Right kidney (tissue), 1 donor: ENCODE data around the gene MZT2A.
"Not testable (repeated sequence)": the region's sequence is repeated elsewhere in the genome, so short reads cannot be mapped to it uniquely, and the experiment has no call there.

Source experiments
- DNase-seq: peaks from one replicate; pipeline ENCODE4 v3.0.0-alpha.2; 2016

MZT2A gene

DNA sequence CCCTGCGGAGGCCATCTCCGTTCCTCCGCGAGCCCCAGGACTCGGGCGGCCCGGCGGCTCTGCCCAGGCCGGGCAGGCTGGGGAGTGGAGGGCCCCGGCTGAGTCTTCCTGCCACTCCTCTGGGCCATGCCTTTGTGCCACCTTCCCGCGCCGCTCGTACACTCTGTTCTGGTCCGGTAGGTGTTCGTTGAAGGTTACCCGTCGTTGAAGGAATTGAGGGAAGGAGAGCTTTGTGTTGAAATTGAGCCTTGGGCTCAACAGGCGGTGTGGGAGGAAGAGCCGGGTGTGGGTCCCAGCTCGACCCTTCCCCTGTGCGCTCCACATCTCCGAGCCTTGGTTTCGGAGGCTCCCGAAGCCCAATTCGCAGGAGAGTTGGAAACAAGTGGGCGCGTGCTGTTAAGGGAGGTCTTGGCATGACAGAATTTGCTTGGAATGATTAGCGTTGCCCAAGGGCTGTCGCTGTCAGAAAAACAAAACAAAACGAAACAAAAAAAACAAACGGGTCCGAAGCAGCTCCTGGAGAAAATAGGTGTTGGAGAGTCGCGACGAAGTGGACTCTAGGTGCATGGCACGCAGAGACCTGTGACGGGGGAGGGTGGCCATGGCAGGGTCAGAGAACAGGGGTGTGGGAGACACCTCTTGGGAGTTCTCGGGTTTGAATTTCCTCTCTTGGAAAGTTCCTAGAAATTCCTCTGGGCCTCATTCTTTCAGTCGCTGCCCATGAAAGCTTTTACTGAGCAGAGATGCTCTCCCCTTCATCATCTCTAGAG, 1.2 kb upstream of the MZT2A start:
- peak; percentile 46 for DNase-seq

GRCh38 chr2:131492418-131493198, 411 bp upstream of the MZT2A start:
- DNase-seq: peak; percentile 98

GRCh38 chr2:131491469-131491836, 744 bp downstream of the MZT2A start:
- DNase-seq: not testable (repeated sequence)

DNA sequence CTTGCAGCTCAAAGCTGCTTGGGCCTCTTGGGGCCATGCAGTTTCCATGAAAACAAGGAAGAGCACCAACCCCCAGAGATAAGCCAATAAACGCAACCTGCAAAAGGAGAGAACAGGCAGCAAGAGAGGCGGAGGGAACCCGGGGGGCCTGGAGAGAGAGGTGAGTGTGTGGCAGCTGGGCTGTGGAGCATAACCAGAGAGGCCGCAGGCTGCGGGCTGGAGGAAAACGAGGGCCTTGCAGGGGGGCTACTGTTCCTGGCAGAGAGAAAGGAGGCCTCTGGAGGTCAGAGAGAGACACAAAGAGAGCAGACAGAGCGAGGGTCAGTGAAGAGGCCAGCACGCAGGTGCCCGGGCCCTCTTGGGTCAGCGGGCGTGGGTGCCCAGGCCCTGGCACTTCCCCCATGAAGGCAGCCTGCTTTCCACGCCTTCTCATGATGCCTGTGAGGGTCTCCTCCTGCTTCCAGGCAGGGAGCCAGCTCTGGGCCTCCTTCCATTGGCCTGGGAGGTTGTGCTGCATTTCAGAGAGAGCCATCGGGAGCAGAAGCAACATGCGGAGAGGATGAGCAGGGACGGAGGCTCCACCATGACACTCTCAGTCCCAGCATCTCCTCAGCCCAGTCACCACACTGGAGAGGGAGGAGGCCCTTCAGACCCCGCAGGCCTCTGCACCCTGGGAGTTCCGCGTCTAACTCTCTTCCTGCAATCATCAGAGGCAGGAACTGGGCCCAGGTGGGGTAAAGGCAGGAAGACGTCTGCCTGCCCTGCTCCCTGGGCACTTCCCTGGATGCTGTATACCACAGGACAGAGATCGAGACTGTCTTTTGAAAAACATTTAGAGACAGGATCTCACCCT, 1.4 kb downstream of the MZT2A start:
- DNase-seq: peak; percentile 53

- DNase-seq: no peak
Measured at GRCh38 chr2:131488306-131489205, 3.6 kb downstream of the MZT2A start.

GRCh38 chr2:131486201-131486902, 5.8 kb downstream of the MZT2A start:
- not testable (repeated sequence) for DNase-seq

- DNase-seq: not testable (repeated sequence)
Measured at GRCh38 chr2:131484906-131485460, 7.2 kb downstream of the MZT2A start.

DNA sequence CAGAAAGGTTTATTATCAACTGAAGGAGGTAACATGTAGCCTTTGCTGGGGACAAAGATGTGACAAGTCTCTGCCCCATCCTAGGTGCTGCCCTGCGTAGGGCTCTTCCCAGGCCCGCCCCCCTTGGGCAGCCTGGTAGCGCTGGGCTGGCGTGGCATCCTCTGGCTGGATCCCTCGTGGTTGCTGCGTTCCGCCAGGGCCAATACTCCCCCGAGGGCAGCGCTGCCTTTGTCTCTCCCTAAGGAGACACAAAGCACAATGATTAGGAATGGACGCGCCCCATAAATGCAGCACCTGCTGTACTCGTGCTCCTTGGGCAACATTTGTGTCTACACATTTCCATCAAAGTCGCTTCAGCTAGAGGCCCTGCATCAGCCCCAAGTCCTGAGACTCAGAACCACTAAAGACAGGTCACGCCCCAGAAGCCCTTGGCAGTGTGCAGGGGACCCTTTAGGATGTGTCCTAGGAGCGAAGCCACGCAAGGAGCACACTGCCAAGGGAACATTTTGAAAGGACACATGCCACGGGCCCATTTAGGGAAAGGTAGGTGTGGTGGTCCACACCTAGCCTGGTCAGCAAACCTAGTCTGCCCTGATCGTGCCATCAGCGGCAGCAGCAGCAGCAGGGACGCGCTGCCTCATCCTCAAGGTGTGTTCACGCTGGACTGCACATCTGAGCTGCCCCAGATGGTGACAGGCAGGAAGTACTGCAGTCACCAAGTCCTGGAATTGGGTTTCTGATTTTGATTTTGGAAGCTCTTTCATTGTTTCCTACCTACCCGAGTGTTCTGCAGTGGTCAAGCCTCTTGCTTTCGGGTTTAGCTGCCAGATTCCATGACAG, 8.0 kb downstream of the MZT2A start:
- DNase-seq: not testable (repeated sequence)

DNA sequence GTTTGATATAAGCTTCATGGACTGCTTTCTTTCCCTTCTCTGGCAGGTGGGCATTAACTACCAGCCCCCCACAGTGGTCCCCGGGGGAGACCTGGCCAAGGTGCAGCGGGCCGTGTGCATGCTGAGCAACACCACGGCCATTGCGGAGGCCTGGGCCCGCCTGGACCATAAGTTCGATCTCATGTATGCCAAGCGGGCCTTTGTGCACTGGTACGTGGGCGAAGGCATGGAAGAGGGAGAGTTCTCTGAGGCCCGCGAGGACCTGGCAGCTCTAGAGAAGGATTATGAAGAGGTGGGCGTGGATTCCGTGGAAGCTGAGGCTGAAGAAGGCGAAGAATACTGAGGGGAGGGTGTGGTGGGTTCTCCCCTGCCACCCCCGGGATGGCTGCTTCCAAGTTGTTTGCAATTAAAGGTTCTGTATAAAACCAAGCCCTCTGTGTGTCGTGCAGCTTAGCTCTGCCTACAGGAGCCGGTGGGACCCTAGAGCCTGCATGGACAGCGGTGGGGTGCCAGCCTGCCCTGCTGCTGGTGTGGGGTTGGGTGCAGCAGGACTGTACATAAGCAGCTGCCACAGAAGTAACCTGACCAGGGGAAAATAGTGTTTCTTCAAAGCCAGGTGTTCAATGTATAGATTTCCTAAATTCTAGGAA, 9.6 kb downstream of the MZT2A start:
- DNase-seq: not testable (repeated sequence)

GRCh38 chr2:131480351-131480750, 11.8 kb downstream of the MZT2A start:
- not testable (repeated sequence) for DNase-seq

- not testable (repeated sequence) for DNase-seq
Measured at GRCh38 chr2:131478850-131479461, 13.2 kb downstream of the MZT2A start.

- DNase-seq: not testable (repeated sequence)
Measured at GRCh38 chr2:131478074-131478849, 13.9 kb downstream of the MZT2A start.

DNA sequence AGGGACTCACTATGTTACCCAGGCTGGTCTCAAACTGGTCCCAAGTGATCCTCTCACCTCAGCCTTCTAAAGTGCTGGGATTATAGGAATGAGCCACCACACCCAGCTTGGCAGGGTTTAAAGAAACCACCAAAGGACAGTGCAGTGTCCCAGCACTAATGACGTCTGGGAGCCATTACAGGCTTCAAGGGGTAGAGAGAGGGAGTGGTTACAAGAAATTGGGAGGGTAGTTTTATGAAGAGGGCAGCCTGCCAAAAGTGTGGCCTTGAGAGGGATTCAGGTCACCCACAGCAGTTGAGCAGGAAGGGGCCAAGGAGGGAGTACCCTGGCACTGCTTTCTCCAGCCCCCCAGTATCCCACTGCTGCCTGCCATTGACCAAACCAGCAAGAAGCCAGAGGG, 15.0 kb downstream of the MZT2A start:
- DNase-seq: not testable (repeated sequence)

GRCh38 chr2:131476363-131476762, 15.8 kb downstream of the MZT2A start:
- not testable (repeated sequence) for DNase-seq

GRCh38 chr2:131475831-131476230, 16.4 kb downstream of the MZT2A start, which contains the start of gene TUBA3D:
Gene TUBA3D (plus strand): TSS chr2:131476119. CDS start chr2:131476200, 81 bp downstream.
- DNase-seq: no peak

DNA sequence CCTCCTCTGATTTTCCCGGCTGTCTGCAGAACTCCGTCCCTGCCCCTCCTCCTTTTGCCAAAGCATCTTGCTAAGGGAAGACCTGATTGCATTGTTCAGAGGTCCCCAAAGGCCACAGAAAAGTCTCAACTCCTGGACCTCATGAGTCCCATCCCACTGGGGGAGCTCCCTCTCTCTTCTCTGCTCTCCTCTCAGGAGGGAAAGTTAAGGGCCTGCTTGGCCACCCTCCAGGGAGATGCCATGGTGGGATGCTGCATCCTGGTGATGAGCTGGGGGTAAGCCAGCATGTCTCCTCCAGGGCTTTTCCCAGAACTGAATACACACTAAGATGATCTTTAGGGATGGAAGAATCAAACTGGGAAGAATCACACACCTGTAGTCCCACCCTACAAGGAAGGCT, 18.9 kb downstream of the MZT2A start:
- DNase-seq: not testable (repeated sequence)

- DNase-seq: not testable (repeated sequence)
Measured at GRCh38 chr2:131471624-131472023, 20.6 kb downstream of the MZT2A start.

GRCh38 chr2:131470944-131471343, 21.3 kb downstream of the MZT2A start:
- not testable (repeated sequence) for DNase-seq
